ENCODE data around the gene MAGI3.
"Not testable (repeated sequence)": the region's sequence is repeated elsewhere in the genome, so short reads cannot be mapped to it uniquely, and the experiment has no call there.

MAGI3 gene

DNA sequence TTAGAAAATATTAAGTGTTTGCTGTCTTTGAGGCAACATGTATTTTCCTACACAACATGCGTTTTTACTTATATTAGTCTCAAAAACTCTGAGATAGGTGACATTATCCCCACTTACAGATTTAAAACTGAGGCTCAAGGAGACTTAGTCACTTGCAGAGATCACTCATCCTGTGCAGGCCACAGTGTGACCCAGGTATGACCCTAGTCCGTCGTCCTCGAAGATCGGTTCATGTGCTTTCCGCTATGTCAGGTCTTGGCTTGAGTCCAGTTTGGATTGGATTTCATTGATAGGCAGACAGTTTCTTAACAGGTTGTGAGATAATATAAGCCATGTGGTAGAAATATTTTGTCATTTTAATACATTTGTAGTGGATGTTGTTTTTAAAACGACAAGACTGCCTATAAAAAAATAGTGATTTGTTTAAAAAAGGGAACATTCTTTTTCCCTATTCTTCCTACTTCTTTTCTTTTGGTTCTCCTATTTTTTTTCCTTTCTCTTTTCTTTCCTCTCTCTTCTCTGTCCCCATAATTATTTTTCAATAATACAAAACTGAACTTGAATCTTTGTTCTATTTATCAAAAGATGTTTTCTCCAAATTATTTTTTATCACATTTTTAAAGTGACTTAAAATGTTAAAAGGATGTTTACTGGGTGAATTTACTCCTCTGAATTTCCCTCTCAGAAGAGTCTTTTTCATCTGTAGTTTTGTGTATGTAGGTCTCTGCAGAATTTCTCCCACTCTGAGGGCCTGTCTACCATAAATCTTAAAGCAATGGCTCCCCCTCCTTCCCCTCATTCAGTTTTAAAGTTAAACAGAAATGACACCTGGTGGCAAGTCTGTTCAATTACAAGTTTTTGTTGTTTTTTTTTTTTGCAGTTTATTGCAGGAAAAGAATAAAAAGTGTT, 287.2 kb downstream of the MAGI3 start:
- no peaks in the 10 kb centered on the region for H3K9me3 Mint-ChIP-seq
- ATAC-seq: peak; percentile 53

DNA sequence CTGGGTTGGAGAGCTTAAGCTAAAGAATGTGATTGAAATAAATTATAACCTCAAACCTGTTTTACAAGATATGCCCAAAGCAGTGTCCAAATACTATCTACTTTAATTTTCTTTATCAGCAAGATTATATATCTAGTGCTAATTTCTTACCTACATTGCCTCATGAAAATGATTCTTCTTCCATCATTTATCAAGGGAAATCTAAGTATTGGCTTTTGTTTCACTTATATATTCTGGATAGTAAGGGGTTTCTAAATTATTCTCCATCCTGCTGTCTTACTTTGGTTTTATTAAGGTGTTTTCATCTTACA, 287.8 kb downstream of the MAGI3 start:
- Mint-ChIP-seq H3K4me1 (peaks cover 1% of the 10 kb centered on the region), H3K27me3 (no peaks in the 10 kb centered on the region), H3K4me3 (no peak overlapping the region), H3K27ac (no peak overlapping the region), H3K9me3 (no peaks in the 10 kb centered on the region)
- no peak for DNase-seq
- ATAC-seq: no peak

More for the DNA sequence above, 287.2 kb downstream of the MAGI3 start:
- no peak for DNase-seq
- Mint-ChIP-seq H3K4me3 (no peak overlapping the region), H3K27ac (no peak overlapping the region), H3K4me1 (no peaks in the 10 kb centered on the region), H3K27me3 (no peaks in the 10 kb centered on the region)

- H3K9me3 Mint-ChIP-seq: no peaks in the 10 kb centered on the region
Observed at GRCh38 chr1:113681596-113682337, 291.5 kb downstream of the MAGI3 start.

DNA sequence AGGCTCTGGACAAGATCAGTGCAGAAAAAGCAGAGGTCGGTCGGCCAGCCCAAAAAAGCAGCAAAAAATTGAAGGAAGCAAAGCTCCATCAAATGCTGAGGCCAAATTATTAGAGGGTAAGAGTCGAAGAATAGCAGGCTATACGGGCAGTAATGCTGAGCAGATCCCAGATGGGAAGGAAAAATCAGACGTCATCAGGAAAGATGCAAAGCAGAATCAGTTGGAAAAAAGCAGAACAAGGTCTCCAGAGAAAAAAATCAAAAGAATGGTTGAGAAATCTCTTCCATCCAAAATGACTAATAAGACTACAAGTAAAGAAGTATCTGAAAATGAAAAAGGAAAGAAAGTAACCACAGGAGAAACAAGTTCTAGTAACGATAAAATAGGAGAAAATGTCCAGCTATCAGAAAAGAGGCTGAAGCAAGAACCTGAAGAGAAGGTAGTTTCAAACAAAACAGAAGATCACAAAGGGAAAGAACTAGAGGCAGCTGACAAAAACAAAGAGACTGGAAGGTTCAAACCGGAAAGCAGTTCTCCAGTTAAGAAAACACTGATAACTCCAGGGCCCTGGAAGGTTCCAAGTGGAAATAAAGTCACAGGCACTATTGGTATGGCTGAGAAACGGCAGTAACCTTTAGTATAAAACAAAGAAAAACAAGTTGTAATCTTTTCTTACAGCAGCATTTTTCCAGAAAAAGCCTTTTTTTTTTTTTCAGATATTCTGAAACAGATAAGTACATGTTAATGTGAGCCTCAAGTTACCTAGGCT, 293.3 kb downstream of the MAGI3 start:
- Mint-ChIP-seq H3K9me3 (no peaks in the 10 kb centered on the region), H3K4me1 (peaks cover 8% of the 10 kb centered on the region), H3K4me3 (no peak overlapping the region), H3K27me3 (no peaks in the 10 kb centered on the region), H3K27ac (no peak overlapping the region)
- ATAC-seq: no peak
- no peak for DNase-seq

More at GRCh38 chr1:113681596-113682337, 291.5 kb downstream of the MAGI3 start:
- no peaks in the 10 kb centered on the region for H3K27me3 Mint-ChIP-seq
- no peak overlapping the region for H3K4me3 Mint-ChIP-seq
- ATAC-seq: no peak
- DNase-seq: no peak
- H3K4me1 Mint-ChIP-seq: peaks cover 8% of the 10 kb centered on the region
- peak overlapping the region in 1 of 2 donors; percentile 69 for H3K27ac Mint-ChIP-seq

- peaks cover 8% of the 10 kb centered on the region for H3K4me1 Mint-ChIP-seq
- no peak overlapping the region for H3K27ac Mint-ChIP-seq
- no peak for DNase-seq
- no peak overlapping the region for H3K4me3 Mint-ChIP-seq
- no peaks in the 10 kb centered on the region for H3K27me3 Mint-ChIP-seq
- ATAC-seq: no peak
- H3K9me3 Mint-ChIP-seq: no peaks in the 10 kb centered on the region
Observed at GRCh38 chr1:113684153-113684541, 293.8 kb downstream of the MAGI3 start.

GRCh38 chr1:113686891-113687618, 296.7 kb downstream of the MAGI3 start:
- ATAC-seq (no peak), DNase-seq (no peak)
- H3K27me3 Mint-ChIP-seq: no peaks in the 10 kb centered on the region
- H3K9me3 Mint-ChIP-seq: no peaks in the 10 kb centered on the region
- no peak overlapping the region for H3K27ac Mint-ChIP-seq
- peaks cover 8% of the 10 kb centered on the region for H3K4me1 Mint-ChIP-seq
- H3K4me3 Mint-ChIP-seq: no peak overlapping the region

- DNase-seq: no peak
- Mint-ChIP-seq H3K9me3 (peaks cover 18 to 29% of the 10 kb centered on the region in 2 donors), H3K27ac (no peak overlapping the region), H3K27me3 (no peaks in the 10 kb centered on the region), H3K4me1 (no peaks in the 10 kb centered on the region), H3K4me3 (no peak overlapping the region)
- ATAC-seq: no peak
Observed at GRCh38 chr1:113691184-113691583, 300.9 kb downstream of the MAGI3 start.

GRCh38 chr1:113692342-113692741, 302.0 kb downstream of the MAGI3 start:
- ATAC-seq (no peak), DNase-seq (no peak)
- Mint-ChIP-seq H3K27ac (no peak overlapping the region), H3K27me3 (no peaks in the 10 kb centered on the region), H3K9me3 (peaks cover 18 to 29% of the 10 kb centered on the region in 2 donors), H3K4me3 (no peak overlapping the region), H3K4me1 (no peaks in the 10 kb centered on the region)

GRCh38 chr1:113692824-113693431, 302.6 kb downstream of the MAGI3 start:
- DNase-seq (no peak), ATAC-seq (no peak)
- H3K9me3 Mint-ChIP-seq: peaks cover 18 to 29% of the 10 kb centered on the region in 2 donors
- H3K27ac Mint-ChIP-seq: no peak overlapping the region
- no peaks in the 10 kb centered on the region for H3K27me3 Mint-ChIP-seq
- H3K4me3 Mint-ChIP-seq: no peak overlapping the region
- H3K4me1 Mint-ChIP-seq: no peaks in the 10 kb centered on the region

GRCh38 chr1:113694910-113695309, 304.6 kb downstream of the MAGI3 start:
- DNase-seq (no peak), ATAC-seq (no peak)
- H3K27me3 Mint-ChIP-seq: no peaks in the 10 kb centered on the region
- H3K4me3 Mint-ChIP-seq: no peak overlapping the region
- no peak overlapping the region for H3K27ac Mint-ChIP-seq
- H3K9me3 Mint-ChIP-seq: peaks cover 18 to 29% of the 10 kb centered on the region in 2 donors
- H3K4me1 Mint-ChIP-seq: no peaks in the 10 kb centered on the region

- Mint-ChIP-seq H3K27ac (no peak overlapping the region), H3K27me3 (no peaks in the 10 kb centered on the region), H3K9me3 (no peaks in the 10 kb centered on the region), H3K4me3 (no peak overlapping the region), H3K4me1 (peaks cover 7% of the 10 kb centered on the region)
- ATAC-seq (no peak), DNase-seq (no peak)
Observed at GRCh38 chr1:113701429-113701828, 311.1 kb downstream of the MAGI3 start.

- ATAC-seq: no peak
Observed at GRCh38 chr1:113714606-113715269, 324.4 kb downstream of the MAGI3 start.

DNA sequence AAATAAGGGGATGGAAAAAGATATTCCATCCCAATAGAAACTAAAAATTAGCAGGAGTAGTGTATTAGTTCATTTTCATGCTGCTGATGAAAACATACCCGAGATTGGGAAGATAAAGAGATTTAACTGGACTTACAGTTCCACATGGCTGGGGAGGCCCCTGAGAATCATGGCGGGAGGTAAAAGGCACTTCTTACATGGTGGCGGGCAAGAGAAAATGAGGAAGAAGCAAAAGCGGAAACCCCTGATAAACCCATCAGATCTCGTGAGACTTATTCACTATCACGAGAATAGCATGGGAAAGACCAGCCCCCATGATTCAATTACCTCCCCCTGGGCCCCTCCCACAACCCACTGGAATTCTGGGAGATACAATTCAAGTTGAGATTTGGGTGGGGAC, 327.2 kb downstream of the MAGI3 start:
- not testable (repeated sequence) for ATAC-seq, H3K27me3 Mint-ChIP-seq, H3K4me1 Mint-ChIP-seq, H3K27ac Mint-ChIP-seq, H3K4me3 Mint-ChIP-seq, DNase-seq
- H3K9me3 Mint-ChIP-seq: peaks cover 22 to 26% of the 10 kb centered on the region in 2 donors

More at GRCh38 chr1:113714606-113715269, 324.4 kb downstream of the MAGI3 start:
- DNase-seq: no peak
- no peaks in the 10 kb centered on the region for H3K27me3 Mint-ChIP-seq
- no peak overlapping the region for H3K27ac Mint-ChIP-seq
- H3K9me3 Mint-ChIP-seq: peaks cover 18 to 23% of the 10 kb centered on the region in 2 donors
- H3K4me3 Mint-ChIP-seq: no peak overlapping the region
- H3K4me1 Mint-ChIP-seq: no peaks in the 10 kb centered on the region

DNA sequence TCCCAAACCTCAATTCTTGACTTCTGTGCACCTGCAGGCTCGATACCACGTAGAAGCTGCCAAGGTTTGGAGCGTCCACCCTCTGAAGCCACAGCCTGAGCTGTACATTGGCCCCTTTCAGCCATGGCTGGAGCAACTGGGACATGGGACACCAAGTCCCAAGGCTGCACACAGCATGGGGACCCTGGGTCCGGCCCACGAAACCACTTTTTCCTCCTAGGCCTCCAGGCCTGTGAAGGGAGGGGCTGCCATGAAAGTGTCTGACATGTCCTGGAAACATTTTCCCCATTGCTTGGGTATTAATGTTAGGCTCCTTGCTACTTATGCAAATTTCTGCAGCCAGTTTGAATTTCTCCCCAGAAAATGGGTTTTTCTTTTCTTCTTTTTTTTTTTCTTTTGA, 328.3 kb downstream of the MAGI3 start:
- H3K27ac Mint-ChIP-seq, H3K4me1 Mint-ChIP-seq, ATAC-seq, DNase-seq, H3K27me3 Mint-ChIP-seq, H3K4me3 Mint-ChIP-seq: not testable (repeated sequence)
- H3K9me3 Mint-ChIP-seq: peaks cover 22 to 26% of the 10 kb centered on the region in 2 donors

All from stimulated activated naive CD8-positive, alpha-beta T cell treated with anti-CD3 and anti-CD28 coated beads, Interleukin-15, amount 100 ng/mL, for 72 hours (primary cell).